CD8-positive, alpha-beta memory T cell (primary cell): ENCODE measurements around the gene WNT8A. TPM values are rescaled to one million over a fixed set of nuclear protein-coding genes. Genes with fewer than 3 reads are reported as not detected.

Experiments used
- CTCF ChIA-PET: fragments of 350-600 bp; sonication (Branson Sonifier 250); formaldehyde crosslinking; loops from one replicate; lab custom pipeline; 2021; ENCODE audit warnings: antibody characterized with exemption; lab: Charles Lee
- POLR2A ChIA-PET: fragments of 350-600 bp; sonication (Branson Sonifier 250); formaldehyde crosslinking; loops from one replicate; lab custom pipeline; 2021; ENCODE audit warnings: antibody characterized with exemption; lab: Charles Lee
- DNase-seq, 5 donors: peaks; one replicate each; pipeline versions ENCODE4 v3.0.0 to v3.0.0-alpha.2; 2020 to 2022; ENCODE audit warnings: mixed read lengths in 1 of 5
- H3K27ac ChIP-seq: one replicate; pipeline ENCODE4 v1.7.0; 2013; ENCODE audit warnings: low read depth, mild to moderate bottlenecking, low read length, moderate library complexity
- H3K27me3 ChIP-seq: 2 replicates; pipeline ENCODE4 v1.7.0; 2013; ENCODE audit warnings: low read length, mild to moderate bottlenecking; ENCODE audit not compliant: insufficient read depth, poor library complexity, severe bottlenecking
- H3K36me3 ChIP-seq: 2 replicates; pipeline ENCODE4 v1.7.0; 2013; ENCODE audit warnings: mild to moderate bottlenecking, low read length, moderate library complexity; ENCODE audit not compliant: insufficient read depth
- H3K4me1 ChIP-seq: 2 replicates; pipeline ENCODE4 v1.7.0; 2013; ENCODE audit warnings: mild to moderate bottlenecking, low read length, moderate library complexity; ENCODE audit not compliant: insufficient read depth
- H3K4me3 ChIP-seq: 2 replicates; pipeline ENCODE4 v1.7.0; 2013; ENCODE audit warnings: mild to moderate bottlenecking, low read length
- H3K9me3 ChIP-seq: 2 replicates; pipeline ENCODE4 v1.7.0; 2013; ENCODE audit warnings: mild to moderate bottlenecking, low read length
- H3K27ac Mint-ChIP-seq, 8 donors: one replicate each; pipeline ENCODE4 v1.8.0; 2020 to 2021; ENCODE audit warnings: mixed read lengths in 8 of 8, mild to moderate bottlenecking in 6 of 8, inconsistent platforms in 3 of 8, moderate library complexity in 3 of 8
- H3K27me3 Mint-ChIP-seq, 2 donors: one replicate each; pipeline ENCODE4 v1.8.0; 2020 to 2021; ENCODE audit warnings: mixed read lengths in 2 of 2, mild to moderate bottlenecking in 1 of 2, moderate library complexity in 1 of 2
- H3K36me3 Mint-ChIP-seq, 3 donors: one replicate each; pipeline ENCODE4 v1.8.0; 2020 to 2021; ENCODE audit warnings: mixed read lengths in 3 of 3, inconsistent platforms in 1 of 3, mild to moderate bottlenecking in 1 of 3
- H3K4me1 Mint-ChIP-seq, 3 donors: one replicate each; pipeline ENCODE4 v1.8.0; 2020 to 2021; ENCODE audit warnings: mixed read lengths in 3 of 3, inconsistent platforms in 1 of 3, mild to moderate bottlenecking in 1 of 3
- H3K4me3 Mint-ChIP-seq, 7 donors: one replicate each; pipeline ENCODE4 v1.8.0; 2020 to 2021; ENCODE audit warnings: mixed read lengths in 7 of 7, mild to moderate bottlenecking in 6 of 7, moderate library complexity in 4 of 7, inconsistent platforms in 2 of 7
- H3K9me3 Mint-ChIP-seq, 5 donors: one replicate each; pipeline ENCODE4 v1.8.0; 2020 to 2022; ENCODE audit warnings: mixed read lengths in 5 of 5, mild to moderate bottlenecking in 3 of 5, moderate library complexity in 2 of 5, inconsistent platforms in 1 of 5
- polyA plus RNA-seq: library from polyadenylated mRNA; unstranded; fragments of 300-500 nt; fragmentation: Illumina TruSeq; gene quantifications from one replicate; pipeline ENCODE4 v1.2.3, GENCODE V29; 2021
- total RNA-seq, 2 experiments: library from RNA; stranded (reverse); gene quantifications; one replicate each; pipeline ENCODE4 v1.2.3, GENCODE V29; 2021

WNT8A gene
- total and polyA plus RNA-seq, 3 experiments from 2014 or later = not detected

DNA sequence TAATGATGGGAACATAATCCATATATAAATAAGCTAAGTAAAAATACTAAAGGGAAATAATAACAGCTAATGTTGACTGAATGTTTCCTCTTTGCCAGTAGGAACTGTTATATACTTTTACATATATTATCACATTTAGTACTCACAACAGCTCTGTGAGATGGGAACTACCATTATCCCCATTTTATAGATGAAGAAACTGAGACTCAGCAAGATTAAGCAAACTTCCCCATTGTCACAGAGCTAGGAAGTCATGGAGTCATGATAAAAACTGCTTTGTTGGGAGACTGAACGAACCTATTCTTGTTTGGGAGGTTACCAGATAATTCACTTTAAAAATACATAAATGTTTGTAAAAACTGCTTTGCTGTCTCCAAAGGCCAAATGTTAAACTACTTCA is 23.4 kb downstream of the WNT8A start:
- no peak for DNase-seq
- Histone ChIP-seq H3K9me3 (no peaks in the 10 kb centered on the region), H3K27me3 (no peaks in the 10 kb centered on the region), H3K27ac (no peak overlapping the region), H3K4me1 (no peaks in the 10 kb centered on the region), H3K4me3 (no peak overlapping the region), H3K36me3 (no peaks in the 10 kb centered on the region)
- H3K27me3 Mint-ChIP-seq = peaks cover 11 to 17% of the 10 kb centered on the region in 2 donors
- H3K36me3 Mint-ChIP-seq = no peaks in the 10 kb centered on the region
- no peaks in the 10 kb centered on the region for H3K9me3 Mint-ChIP-seq
- CTCF ChIA-PET = no interaction called here
- no peak overlapping the region for H3K4me3 Mint-ChIP-seq
- POLR2A ChIA-PET = no interaction called here
- H3K4me1 Mint-ChIP-seq = no peaks in the 10 kb centered on the region
- H3K27ac Mint-ChIP-seq = no peak overlapping the region

DNA sequence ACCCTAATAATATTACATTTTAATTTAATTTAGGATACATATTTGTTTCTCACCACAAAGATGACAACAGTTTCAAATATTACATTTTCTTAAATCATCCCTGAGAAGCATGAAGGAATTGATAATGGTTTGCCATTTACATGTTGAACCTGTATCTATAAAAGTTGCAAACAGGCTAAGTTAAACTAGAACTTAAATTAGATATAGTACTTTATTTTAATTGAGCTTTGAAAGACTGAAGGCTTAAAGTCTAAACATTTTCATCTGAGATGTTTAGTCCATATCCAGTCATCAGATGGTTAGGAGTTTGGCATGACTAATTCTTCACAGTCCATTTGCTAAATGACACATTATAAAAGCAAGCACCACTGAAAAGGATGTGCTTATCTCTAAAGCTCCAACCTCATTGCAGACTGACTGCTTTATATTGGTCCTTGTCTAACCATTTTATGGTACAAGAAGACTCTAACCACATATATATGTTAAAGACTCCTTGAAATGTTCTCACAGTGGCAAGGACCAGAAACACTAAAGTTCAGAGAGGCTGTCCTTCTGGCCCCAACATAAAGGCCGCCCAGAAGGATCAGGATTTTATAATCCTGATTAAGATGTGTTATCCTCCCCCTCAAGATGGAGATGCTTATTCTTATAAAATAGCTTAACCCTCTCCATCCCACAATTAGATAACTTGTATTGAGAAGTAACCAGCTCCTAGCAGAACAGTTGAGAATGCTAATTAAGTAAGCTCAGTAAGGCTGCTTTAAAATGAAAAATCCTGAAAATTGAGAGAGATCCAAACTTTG is 25.8 kb downstream of the WNT8A start:
- H3K9me3 Mint-ChIP-seq = no peaks in the 10 kb centered on the region
- Histone ChIP-seq H3K36me3 (no peaks in the 10 kb centered on the region), H3K27me3 (no peaks in the 10 kb centered on the region), H3K4me1 (no peaks in the 10 kb centered on the region), H3K9me3 (no peaks in the 10 kb centered on the region), H3K27ac (no peak overlapping the region), H3K4me3 (no peak overlapping the region)
- H3K27me3 Mint-ChIP-seq = peaks cover 7 to 16% of the 10 kb centered on the region in 2 donors
- no peaks in the 10 kb centered on the region for H3K36me3 Mint-ChIP-seq
- POLR2A ChIA-PET = no interaction called here
- DNase-seq = no peak
- no peak overlapping the region for H3K27ac Mint-ChIP-seq
- CTCF ChIA-PET = interaction anchor here (1.2 to 1.5 kb wide), 2 partner anchors 23 to 41 kb away, joined by 4 to 5 read pairs; no protein-coding TSS in a partner anchor
- no peaks in the 10 kb centered on the region for H3K4me1 Mint-ChIP-seq
- no peak overlapping the region for H3K4me3 Mint-ChIP-seq

DNA sequence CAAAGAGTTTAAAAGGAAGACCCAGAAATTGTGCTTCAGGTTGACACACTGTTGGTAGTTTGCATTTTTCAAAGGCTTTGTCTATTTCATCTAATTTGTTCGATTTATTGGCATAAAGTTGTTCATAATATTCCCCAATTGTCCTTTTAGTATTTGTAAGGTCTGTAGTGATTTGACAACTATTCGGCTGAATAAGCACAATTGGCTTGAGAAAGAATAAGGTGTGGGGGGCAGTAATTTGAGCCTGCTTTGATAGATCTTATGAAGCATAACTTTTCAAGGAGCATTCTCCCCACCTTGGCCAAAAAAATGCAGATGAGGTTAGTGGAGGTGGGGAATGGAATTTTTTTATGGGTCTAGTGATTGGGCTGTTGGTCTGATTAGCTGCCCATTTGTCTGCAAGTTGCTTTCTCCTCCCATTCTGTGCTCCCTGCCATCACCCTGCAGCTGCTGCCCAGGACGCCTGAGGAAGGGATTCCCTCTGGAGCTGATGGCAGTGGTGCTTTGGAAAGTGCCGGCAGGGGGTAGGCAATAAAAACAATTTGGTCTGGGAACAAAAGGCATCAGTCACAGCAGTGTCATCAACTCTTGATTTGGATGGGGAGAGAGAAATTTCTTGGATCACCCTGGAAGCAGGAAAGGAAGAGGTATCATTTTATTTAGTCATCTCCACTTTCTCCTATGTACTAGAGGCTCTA is 26.6 kb downstream of the WNT8A start:
- H3K4me1 Mint-ChIP-seq = no peaks in the 10 kb centered on the region
- ChIA-PET POLR2A (no interaction called here), CTCF (interaction anchor here (1.2 to 1.5 kb wide), 2 partner anchors 22 to 42 kb away, joined by 4 to 5 read pairs; no protein-coding TSS in a partner anchor)
- Histone ChIP-seq H3K27ac (no peak overlapping the region), H3K4me3 (no peak overlapping the region), H3K36me3 (no peaks in the 10 kb centered on the region), H3K9me3 (no peaks in the 10 kb centered on the region), H3K27me3 (no peaks in the 10 kb centered on the region), H3K4me1 (no peaks in the 10 kb centered on the region)
- H3K27me3 Mint-ChIP-seq = peaks cover 7 to 16% of the 10 kb centered on the region in 2 donors
- no peak overlapping the region for H3K4me3 Mint-ChIP-seq
- no peak for DNase-seq
- H3K36me3 Mint-ChIP-seq = no peaks in the 10 kb centered on the region
- no peaks in the 10 kb centered on the region for H3K9me3 Mint-ChIP-seq
- peak overlapping the region in 1 of 8 donors; percentile 59 for H3K27ac Mint-ChIP-seq

DNA sequence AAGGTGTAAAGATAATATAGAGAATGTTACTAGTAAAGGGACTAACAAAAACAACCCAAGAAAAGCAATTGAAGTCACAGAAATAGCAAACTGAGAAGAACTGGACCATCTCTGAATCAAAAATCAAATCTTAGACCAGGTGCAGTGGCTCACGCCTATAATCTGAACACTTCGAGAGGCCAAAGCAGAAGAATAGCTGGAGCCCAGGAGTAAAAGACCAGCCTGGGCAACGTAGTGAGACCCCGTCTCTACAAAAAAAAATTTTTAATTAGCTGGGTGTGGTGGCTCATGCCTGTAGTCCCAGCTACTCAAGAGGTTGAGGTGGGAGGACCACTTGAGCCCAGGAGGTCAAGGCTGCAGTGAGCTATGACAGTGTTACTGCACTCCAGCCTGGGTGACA is 27.3 kb downstream of the WNT8A start:
- Histone ChIP-seq H3K4me3 (no peak overlapping the region), H3K36me3 (no peaks in the 10 kb centered on the region), H3K27ac (no peak overlapping the region), H3K9me3 (no peaks in the 10 kb centered on the region), H3K4me1 (no peaks in the 10 kb centered on the region), H3K27me3 (no peaks in the 10 kb centered on the region)
- CTCF ChIA-PET = no interaction called here
- POLR2A ChIA-PET = no interaction called here
- Mint-ChIP-seq H3K4me3 (no peak overlapping the region), H3K9me3 (no peaks in the 10 kb centered on the region), H3K36me3 (no peaks in the 10 kb centered on the region), H3K4me1 (no peaks in the 10 kb centered on the region), H3K27ac (no peak overlapping the region), H3K27me3 (peaks cover 8 to 16% of the 10 kb centered on the region in 2 donors)
- DNase-seq = no peak

DNA sequence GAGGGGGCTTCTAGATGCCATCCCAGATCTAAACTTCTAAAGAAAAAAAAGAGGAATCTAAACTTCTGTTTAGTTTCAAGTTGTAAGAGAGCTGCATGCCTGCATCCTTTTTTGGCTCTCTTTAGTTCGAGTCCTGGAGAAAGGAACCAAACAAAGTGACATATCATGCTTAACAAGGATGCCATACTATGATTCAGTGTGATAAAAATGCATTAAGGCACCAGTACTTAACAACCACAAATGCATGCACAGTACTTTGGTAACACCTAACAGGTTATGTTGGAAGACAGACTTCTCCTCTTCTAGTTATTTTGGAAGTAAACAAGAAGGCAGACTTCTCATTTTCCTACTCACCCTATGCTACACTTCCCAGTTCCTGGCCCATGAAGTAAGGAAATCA is 28.1 kb downstream of the WNT8A start:
- no peaks in the 10 kb centered on the region for H3K4me1 ChIP-seq
- CTCF ChIA-PET = no interaction called here
- no peak overlapping the region for H3K4me3 Mint-ChIP-seq
- H3K27ac ChIP-seq = no peak overlapping the region
- no peak overlapping the region for H3K4me3 ChIP-seq
- POLR2A ChIA-PET = no interaction called here
- H3K27me3 ChIP-seq = no peaks in the 10 kb centered on the region
- no peaks in the 10 kb centered on the region for H3K9me3 Mint-ChIP-seq
- H3K27me3 Mint-ChIP-seq = peaks cover 15 to 17% of the 10 kb centered on the region in 2 donors
- no peak overlapping the region for H3K27ac Mint-ChIP-seq
- no peaks in the 10 kb centered on the region for H3K36me3 Mint-ChIP-seq
- no peak for DNase-seq
- H3K4me1 Mint-ChIP-seq = no peaks in the 10 kb centered on the region
- no peaks in the 10 kb centered on the region for H3K36me3 ChIP-seq
- no peaks in the 10 kb centered on the region for H3K9me3 ChIP-seq

DNA sequence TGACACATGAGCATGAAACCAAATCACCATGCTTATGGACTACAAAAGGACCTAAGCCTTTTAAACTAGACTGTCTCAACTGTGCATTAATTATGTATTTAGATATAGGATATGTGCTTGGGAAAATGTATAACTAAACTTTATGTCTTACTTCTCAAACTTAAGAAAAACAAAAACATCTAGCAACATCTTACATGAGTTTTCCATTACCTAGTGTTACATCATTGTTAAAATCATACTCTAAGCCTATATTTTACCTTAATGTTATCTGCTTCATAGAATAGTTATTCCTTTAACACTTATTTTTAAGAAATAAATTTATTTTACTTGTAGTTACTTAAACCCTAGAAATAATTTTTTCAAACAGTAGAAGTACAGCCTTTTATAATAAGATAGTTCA is 31.4 kb downstream of the WNT8A start:
- H3K4me3 ChIP-seq = no peak overlapping the region
- Mint-ChIP-seq H3K27me3 (peaks cover 15 to 18% of the 10 kb centered on the region in 2 donors), H3K4me1 (no peaks in the 10 kb centered on the region), H3K27ac (no peak overlapping the region), H3K4me3 (no peak overlapping the region), H3K9me3 (no peaks in the 10 kb centered on the region), H3K36me3 (no peaks in the 10 kb centered on the region)
- DNase-seq = no peak
- H3K27me3 ChIP-seq = no peaks in the 10 kb centered on the region
- no peak overlapping the region for H3K27ac ChIP-seq
- no peaks in the 10 kb centered on the region for H3K4me1 ChIP-seq
- CTCF ChIA-PET = no interaction called here
- POLR2A ChIA-PET = no interaction called here
- no peaks in the 10 kb centered on the region for H3K9me3 ChIP-seq
- no peaks in the 10 kb centered on the region for H3K36me3 ChIP-seq

DNA sequence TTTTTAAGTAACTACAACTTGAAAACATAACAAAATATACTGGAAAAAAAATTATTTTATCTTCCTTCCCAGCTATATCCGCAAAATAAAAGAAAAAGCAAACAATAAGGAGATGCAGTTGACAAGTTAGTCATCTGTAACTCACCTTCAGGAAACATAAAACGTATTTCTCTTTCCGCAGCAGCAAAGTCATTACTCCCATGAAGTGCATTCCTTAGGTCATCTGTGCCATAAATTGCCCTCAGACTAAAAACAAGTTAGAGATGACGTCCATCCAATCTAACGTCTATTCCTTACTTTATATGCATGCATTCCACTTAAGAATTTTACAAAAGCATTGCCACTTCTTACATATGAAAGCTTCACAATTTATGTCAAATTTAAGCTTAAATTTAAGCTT is 44.5 kb downstream of the WNT8A start:
- Mint-ChIP-seq H3K4me1 (peaks cover 0 to 2% (median 0%) of the 10 kb centered on the region in 3 donors), H3K27me3 (peaks cover 3 to 13% of the 10 kb centered on the region in 2 donors), H3K27ac (no peak overlapping the region), H3K36me3 (no peaks in the 10 kb centered on the region), H3K9me3 (no peaks in the 10 kb centered on the region), H3K4me3 (no peak overlapping the region)
- Histone ChIP-seq H3K9me3 (no peaks in the 10 kb centered on the region), H3K36me3 (no peaks in the 10 kb centered on the region), H3K4me3 (no peak overlapping the region), H3K27ac (no peak overlapping the region), H3K27me3 (no peaks in the 10 kb centered on the region), H3K4me1 (no peaks in the 10 kb centered on the region)
- DNase-seq = no peak
- CTCF ChIA-PET = interaction anchor here (3.6 kb wide), 1 partner anchor 51 kb away, joined by 17 read pairs; no protein-coding TSS in a partner anchor
- POLR2A ChIA-PET = no interaction called here

DNA sequence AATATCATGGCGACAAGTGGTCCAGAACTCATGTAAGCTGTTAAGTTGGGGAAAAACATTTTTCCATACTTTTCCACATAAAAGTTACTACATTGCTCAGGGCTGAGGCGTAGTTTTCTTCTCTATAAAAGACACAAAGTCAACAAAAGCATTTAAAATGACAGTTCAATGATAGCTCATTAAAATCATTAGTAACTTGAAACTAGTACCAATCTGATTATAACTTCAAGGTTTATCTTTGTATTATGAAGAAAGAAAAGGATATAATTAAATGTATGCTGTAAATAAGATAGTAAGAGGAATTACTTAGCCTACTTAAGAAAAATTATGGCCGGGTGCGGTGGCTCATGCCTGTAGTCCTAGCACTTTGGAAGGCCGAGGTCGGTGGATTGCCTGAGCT is 45.5 kb downstream of the WNT8A start:
- Histone ChIP-seq H3K36me3 (no peaks in the 10 kb centered on the region), H3K4me3 (no peak overlapping the region), H3K27me3 (no peaks in the 10 kb centered on the region), H3K27ac (no peak overlapping the region), H3K4me1 (no peaks in the 10 kb centered on the region), H3K9me3 (no peaks in the 10 kb centered on the region)
- POLR2A ChIA-PET = interaction anchor here (0.6 kb wide), 1 partner anchor 16 kb away, joined by 6 read pairs; no protein-coding TSS in a partner anchor
- CTCF ChIA-PET = interaction anchor here (0.7 to 3.6 kb wide), 3 partner anchors 52 to 351 kb away, joined by 3 to 17 read pairs (median 4); no protein-coding TSS in a partner anchor
- peaks cover 0 to 13% of the 10 kb centered on the region in 2 donors for H3K27me3 Mint-ChIP-seq
- no peak for DNase-seq
- peaks cover 0 to 6% (median 0%) of the 10 kb centered on the region in 3 donors for H3K4me1 Mint-ChIP-seq
- no peaks in the 10 kb centered on the region for H3K36me3 Mint-ChIP-seq
- no peak overlapping the region for H3K27ac Mint-ChIP-seq
- H3K4me3 Mint-ChIP-seq = no peak overlapping the region
- H3K9me3 Mint-ChIP-seq = no peaks in the 10 kb centered on the region
